HCT116 (cell line): Measurements from ENCODE around the gene AKT3. TPM values are rescaled to one million over a fixed set of nuclear protein-coding genes. Genes with fewer than 3 reads are reported as not detected.

Experiments
- ATAC-seq: fragments of 200-7000 bp; cut with Tn5 transposase; 2 replicates; pipeline ENCODE4 v1.9.1; 2020; ENCODE audit warnings: mild to moderate bottlenecking, moderate library complexity
- BruUV-seq: library from RNA; stranded (reverse); fragments of 400-500 nt; replicated peaks from 2 replicates; lab custom pipeline; 2021; lab: Mats Ljungman, UMichigan
- CTCF ChIA-PET: fragments of 300-600 bp; sonication (Branson Sonifier 250); formaldehyde crosslinking; loops from one replicate; lab custom pipeline; 2021; ENCODE audit warnings: antibody characterized with exemption; lab: Charles Lee
- POLR2A ChIA-PET: fragments of 300-600, 350-600 bp; sonication (Branson Sonifier 250); formaldehyde crosslinking; loops from one replicate; lab custom pipeline; 2021; ENCODE audit warnings: antibody characterized with exemption; lab: Charles Lee
- RAD21 ChIA-PET, 2 experiments: fragments of 300-600 bp; sonication (Branson Sonifier 250); formaldehyde crosslinking; loops; one replicate each; lab custom pipeline; 2023; ENCODE audit warnings: low total read pairs in 2 of 2; ENCODE audit not compliant: uncharacterized antibody in 2 of 2, unreplicated experiment in 2 of 2, low non-redundant PET in 1 of 2; lab: Charles Lee
- DNase-seq: peaks from one replicate; pipeline ENCODE4 v3.0.0-alpha.2; 2010; ENCODE audit warnings: low read depth, low spot score
- H2AFZ ChIP-seq: fragments of 200-600 bp; shearing (Covaris generic), sonication (generic); 2 replicates; pipeline ENCODE4 v1.6.1; 2017; ENCODE audit warnings: low read depth, mixed run types, mixed read lengths, antibody characterized with exemption, low read length; ENCODE audit not compliant: poor library complexity, severe bottlenecking
- H3K27ac ChIP-seq: 2 replicates; pipeline ENCODE4 v1.5.1; 2012; ENCODE audit warnings: low read depth, low read length
- H3K27me3 ChIP-seq: fragments of 200-600 bp; sonication (generic); 2 replicates; pipeline ENCODE4 v1.6.1; 2016; ENCODE audit warnings: mixed run types, low read length, mixed read lengths; ENCODE audit not compliant: insufficient read depth
- H3K36me3 ChIP-seq, 2 experiments: fragments of 200-500 bp in 1 of 2; fragments of 200-600 bp in 1 of 2; sonication (Bioruptor generic) in 1 of 2; sonication (generic) in 1 of 2; 2 replicates each; pipeline versions ENCODE4 v1.5.1 to v1.6.1; 2014 to 2016; ENCODE audit warnings: low read length in 2 of 2, inconsistent platforms in 1 of 2, mixed read lengths in 1 of 2, mixed run types in 1 of 2; ENCODE audit not compliant: insufficient read depth in 2 of 2, control insufficient read depth in 1 of 2
- H3K4me1 ChIP-seq, 2 experiments: fragments of 200-600 bp in 1 of 2; sonication (generic) in 1 of 2; 2 replicates each; pipeline versions ENCODE4 v1.5.1 to v1.6.1; 2012 to 2017; ENCODE audit warnings: low read length in 2 of 2, inconsistent platforms in 1 of 2, mild to moderate bottlenecking in 1 of 2, mixed read lengths in 1 of 2, mixed run types in 1 of 2, moderate library complexity in 1 of 2; ENCODE audit not compliant: insufficient read depth in 2 of 2, control insufficient read depth in 1 of 2
- H3K4me2 ChIP-seq: fragments of 200-600 bp; sonication (generic); 2 replicates; pipeline ENCODE4 v1.6.1; 2017; ENCODE audit warnings: mixed run types, low read length, mixed read lengths
- H3K4me3 ChIP-seq, 2 experiments: fragments of 200-600 bp in 1 of 2; sonication (generic) in 1 of 2; replicated peaks in 1 of 2; 2 replicates each; pipeline ENCODE4 v1.5.1; 2011 to 2016; ENCODE audit warnings: low read length in 2 of 2, control low read depth in 1 of 2, low read depth in 1 of 2, mild to moderate bottlenecking in 1 of 2, mixed read lengths in 1 of 2, mixed run types in 1 of 2
- H3K79me2 ChIP-seq: fragments of 200-600 bp; sonication (generic); 2 replicates; pipeline ENCODE4 v1.6.1; 2017; ENCODE audit warnings: mild to moderate bottlenecking, mixed run types, low read length, moderate library complexity, mixed read lengths; ENCODE audit not compliant: insufficient read depth
- H3K9ac ChIP-seq: fragments of 200-600 bp; sonication (generic); 2 replicates; pipeline ENCODE4 v1.6.1; 2016; ENCODE audit warnings: low read length, mixed read lengths
- H3K9me2 ChIP-seq: fragments of 200-600 bp; sonication (generic), shearing (Covaris generic); 2 replicates; pipeline ENCODE4 v1.6.1; 2017; ENCODE audit warnings: mixed run types, mild to moderate bottlenecking, moderate library complexity; ENCODE audit not compliant: insufficient read depth
- H3K9me3 ChIP-seq, 2 experiments: fragments of 200-500 bp in 1 of 2; fragments of 200-600 bp in 1 of 2; sonication (Bioruptor generic) in 1 of 2; sonication (generic) in 1 of 2; 2 replicates each; pipeline ENCODE4 v1.6.1; 2014 to 2017; ENCODE audit warnings: low read length in 2 of 2, mixed read lengths in 2 of 2, inconsistent platforms in 1 of 2, low read depth in 1 of 2, mild to moderate bottlenecking in 1 of 2, mixed run types in 1 of 2, moderate library complexity in 1 of 2; ENCODE audit not compliant: control insufficient read depth in 1 of 2, insufficient read depth in 1 of 2
- H4K20me1 ChIP-seq: fragments of 200-600 bp; sonication (generic), shearing (Covaris generic); 2 replicates; pipeline ENCODE4 v1.6.1; 2017; ENCODE audit warnings: mixed run types, mild to moderate bottlenecking, moderate library complexity; ENCODE audit not compliant: insufficient read depth
- CEBPB ChIP-seq: IDR thresholded peaks from 2 replicates; pipeline ENCODE4 v1.6.1; 2012; ENCODE audit warnings: low read depth
- EGR1 ChIP-seq: IDR thresholded peaks from 2 replicates; pipeline ENCODE4 v1.6.1; 2012; ENCODE audit warnings: low read depth
- EZH2 ChIP-seq: fragments of 200-600 bp; sonication (generic); IDR thresholded peaks from 2 replicates; pipeline ENCODE4 v1.6.1; 2017; ENCODE audit warnings: antibody characterized with exemption, mixed run types
- FOSL1 ChIP-seq: IDR thresholded peaks from 2 replicates; pipeline ENCODE4 v1.6.1; 2012; ENCODE audit warnings: low read depth
- POLR2A ChIP-seq: IDR thresholded peaks from 2 replicates; pipeline ENCODE4 v1.7.0; 2011; ENCODE audit warnings: borderline replicate concordance; ENCODE audit not compliant: insufficient read depth, insufficient read length; ENCODE audit errors: extremely low read depth
- POLR2AphosphoS5 ChIP-seq: IDR thresholded peaks from 2 replicates; pipeline ENCODE4 v1.6.1; 2011; ENCODE audit warnings: mild to moderate bottlenecking, low read depth, low read length, moderate library complexity
- RAD21 ChIP-seq: IDR thresholded peaks from 2 replicates; pipeline ENCODE4 v1.6.1; 2012; ENCODE audit warnings: low read depth, mild to moderate bottlenecking
- SIN3A ChIP-seq: IDR thresholded peaks from 2 replicates; pipeline ENCODE4 v1.6.1; 2012; ENCODE audit warnings: low read depth
- SP1 ChIP-seq: IDR thresholded peaks from 2 replicates; pipeline ENCODE4 v1.6.1; 2012; ENCODE audit warnings: low read depth
- SRF ChIP-seq: IDR thresholded peaks from 2 replicates; pipeline ENCODE4 v1.6.1; 2012; ENCODE audit warnings: low read depth
- TCF7L2 ChIP-seq: IDR thresholded peaks from 2 replicates; pipeline ENCODE4 v1.7.0; 2011; ENCODE audit warnings: borderline replicate concordance, inconsistent platforms; ENCODE audit not compliant: insufficient read depth, insufficient read length; ENCODE audit errors: extremely low read depth
- YY1 ChIP-seq: IDR thresholded peaks from 2 replicates; pipeline ENCODE4 v1.6.1; 2011; ENCODE audit warnings: low read length, low read depth, moderate library complexity, mild to moderate bottlenecking; ENCODE audit not compliant: insufficient replicate concordance; ENCODE audit errors: extremely low read depth
- ZFX ChIP-seq: fragments of 450-650 bp; IDR thresholded peaks from 2 replicates; pipeline ENCODE4 v1.6.1; 2017
- ZNF274 ChIP-seq: fragments of 200-500 bp; sonication (Bioruptor generic); IDR thresholded peaks from 2 replicates; pipeline ENCODE4 v1.6.1; 2014; ENCODE audit warnings: mild to moderate bottlenecking, low read depth, low read length, inconsistent platforms
- intact Hi-C: fragments of 100-400 bp; cut with micrococcal nuclease; formaldehyde crosslinking; loops from 2 replicates; pipeline ENCODE4 v1.10.0; 2022
- total RNA-seq: library from RNA; stranded (reverse); gene quantifications from one replicate; pipeline ENCODE4 v1.2.1, GENCODE V29; 2021; ENCODE audit not compliant: unreplicated experiment
- TF ChIP-seq, protein P1 (sequence below): IDR thresholded peaks from 2 replicates; pipeline ENCODE4 v1.6.1; 2011; ENCODE audit warnings: mild to moderate bottlenecking, low read length, moderate library complexity; ENCODE audit not compliant: insufficient replicate concordance; ENCODE audit errors: extremely low read depth
- TF ChIP-seq, protein P2 (sequence below): IDR thresholded peaks from 2 replicates; pipeline ENCODE4 v1.6.1; 2012
- TF ChIP-seq, protein P3 (sequence below), 3 experiments: fragments of 200-600 bp in 1 of 3; sonication (generic) in 1 of 3; IDR thresholded peaks in 2 of 3; conservative IDR thresholded peaks in 1 of 3; 2 replicates each; pipeline ENCODE4 v1.5.1; 2012 to 2017; ENCODE audit warnings: low read depth in 2 of 3, low read length in 2 of 3, antibody characterized with exemption in 1 of 3, borderline replicate concordance in 1 of 3, control low read depth in 1 of 3, mild to moderate bottlenecking in 1 of 3, mixed read lengths in 1 of 3, mixed run types in 1 of 3, moderate library complexity in 1 of 3; ENCODE audit not compliant: insufficient read depth in 1 of 3
- TF ChIP-seq, protein P4 (sequence below): IDR thresholded peaks from 2 replicates; pipeline ENCODE4 v1.6.1; 2012

Gene AKT3
- total RNA-seq, 1 experiment from 2014 or later, result 0.49 TPM

DNA sequence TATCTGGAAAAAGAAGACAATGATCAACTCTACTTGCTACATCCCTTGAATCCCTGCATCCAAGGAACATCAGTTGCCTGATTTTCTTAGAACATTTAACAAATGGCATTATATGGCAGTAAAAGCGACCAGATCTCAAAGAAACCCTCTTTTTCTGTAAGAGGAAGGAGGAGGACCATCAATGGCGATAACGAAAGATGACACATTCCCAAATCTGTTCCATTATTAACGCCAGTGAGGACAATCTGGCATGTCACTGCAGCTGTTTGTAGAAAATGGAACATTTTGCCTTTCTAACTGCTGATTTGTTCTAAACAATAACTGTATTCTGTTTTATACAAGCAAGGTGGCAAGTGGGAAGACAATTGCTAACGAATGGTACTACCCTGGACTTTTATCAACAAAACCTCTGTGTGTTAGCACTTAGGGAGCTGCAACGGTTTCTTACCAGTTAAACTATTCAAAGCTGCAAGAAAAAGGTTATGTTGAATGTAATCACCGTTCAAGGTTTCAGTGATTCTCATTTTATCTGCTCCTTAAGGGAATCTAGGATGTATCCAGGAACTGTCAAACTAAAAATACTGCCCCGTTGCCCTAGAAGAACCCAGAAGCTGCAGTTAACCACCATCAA is 342.3 kb downstream of the AKT3 start:
- no peaks in the 10 kb centered on the region for H3K79me2 ChIP-seq
- no peaks in the 10 kb centered on the region for H4K20me1 ChIP-seq
- intact Hi-C loops, result no loop called here
- H3K27me3 ChIP-seq, result peaks cover 1% of the 10 kb centered on the region; the same call in 1 of the 2 replicates
- no peaks in the 10 kb centered on the region for H3K36me3 ChIP-seq
- H3K9me2 ChIP-seq, result no peaks in the 10 kb centered on the region
- ATAC-seq (no peak), DNase-seq (no peak)
- CTCF ChIA-PET, result no interaction called here
- no peak overlapping the region for H3K4me2 ChIP-seq
- no peak overlapping the region for H3K9ac ChIP-seq
- no peak overlapping the region for H3K4me3 ChIP-seq
- RAD21 ChIA-PET, result no interaction called here
- BruUV-seq, result no TSS peak
- POLR2A ChIA-PET, result no interaction called here
- TF ChIP-seq POLR2A (no peak), POLR2AphosphoS5 (no peak), CEBPB (no peak), TCF7L2 (no peak), ZFX (no peak), SRF (no peak), SP1 (no peak), SIN3A (no peak), YY1 (no peak), EZH2 (no peak), RAD21 (no peak), EGR1 (no peak), ZNF274 (no peak), FOSL1 (no peak)
- TF ChIP-seq, protein P1, sequence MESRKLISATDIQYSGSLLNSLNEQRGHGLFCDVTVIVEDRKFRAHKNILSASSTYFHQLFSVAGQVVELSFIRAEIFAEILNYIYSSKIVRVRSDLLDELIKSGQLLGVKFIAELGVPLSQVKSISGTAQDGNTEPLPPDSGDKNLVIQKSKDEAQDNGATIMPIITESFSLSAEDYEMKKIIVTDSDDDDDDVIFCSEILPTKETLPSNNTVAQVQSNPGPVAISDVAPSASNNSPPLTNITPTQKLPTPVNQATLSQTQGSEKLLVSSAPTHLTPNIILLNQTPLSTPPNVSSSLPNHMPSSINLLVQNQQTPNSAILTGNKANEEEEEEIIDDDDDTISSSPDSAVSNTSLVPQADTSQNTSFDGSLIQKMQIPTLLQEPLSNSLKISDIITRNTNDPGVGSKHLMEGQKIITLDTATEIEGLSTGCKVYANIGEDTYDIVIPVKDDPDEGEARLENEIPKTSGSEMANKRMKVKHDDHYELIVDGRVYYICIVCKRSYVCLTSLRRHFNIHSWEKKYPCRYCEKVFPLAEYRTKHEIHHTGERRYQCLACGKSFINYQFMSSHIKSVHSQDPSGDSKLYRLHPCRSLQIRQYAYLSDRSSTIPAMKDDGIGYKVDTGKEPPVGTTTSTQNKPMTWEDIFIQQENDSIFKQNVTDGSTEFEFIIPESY, result no peak
- TF ChIP-seq, protein P2, sequence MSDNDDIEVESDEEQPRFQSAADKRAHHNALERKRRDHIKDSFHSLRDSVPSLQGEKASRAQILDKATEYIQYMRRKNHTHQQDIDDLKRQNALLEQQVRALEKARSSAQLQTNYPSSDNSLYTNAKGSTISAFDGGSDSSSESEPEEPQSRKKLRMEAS, result no peak
- TF ChIP-seq, protein P3, sequence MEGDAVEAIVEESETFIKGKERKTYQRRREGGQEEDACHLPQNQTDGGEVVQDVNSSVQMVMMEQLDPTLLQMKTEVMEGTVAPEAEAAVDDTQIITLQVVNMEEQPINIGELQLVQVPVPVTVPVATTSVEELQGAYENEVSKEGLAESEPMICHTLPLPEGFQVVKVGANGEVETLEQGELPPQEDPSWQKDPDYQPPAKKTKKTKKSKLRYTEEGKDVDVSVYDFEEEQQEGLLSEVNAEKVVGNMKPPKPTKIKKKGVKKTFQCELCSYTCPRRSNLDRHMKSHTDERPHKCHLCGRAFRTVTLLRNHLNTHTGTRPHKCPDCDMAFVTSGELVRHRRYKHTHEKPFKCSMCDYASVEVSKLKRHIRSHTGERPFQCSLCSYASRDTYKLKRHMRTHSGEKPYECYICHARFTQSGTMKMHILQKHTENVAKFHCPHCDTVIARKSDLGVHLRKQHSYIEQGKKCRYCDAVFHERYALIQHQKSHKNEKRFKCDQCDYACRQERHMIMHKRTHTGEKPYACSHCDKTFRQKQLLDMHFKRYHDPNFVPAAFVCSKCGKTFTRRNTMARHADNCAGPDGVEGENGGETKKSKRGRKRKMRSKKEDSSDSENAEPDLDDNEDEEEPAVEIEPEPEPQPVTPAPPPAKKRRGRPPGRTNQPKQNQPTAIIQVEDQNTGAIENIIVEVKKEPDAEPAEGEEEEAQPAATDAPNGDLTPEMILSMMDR (IDR thresholded peaks at IDR 0.05 in 2 of 3, conservative IDR thresholded peaks at IDR 0.05 in 1 of 3; ENCODE audit: borderline replicate concordance in 1 of 3, insufficient read depth in 1 of 3, low read depth in 2 of 3, low read length in 2 of 3), result no peak
- TF ChIP-seq, protein P4, sequence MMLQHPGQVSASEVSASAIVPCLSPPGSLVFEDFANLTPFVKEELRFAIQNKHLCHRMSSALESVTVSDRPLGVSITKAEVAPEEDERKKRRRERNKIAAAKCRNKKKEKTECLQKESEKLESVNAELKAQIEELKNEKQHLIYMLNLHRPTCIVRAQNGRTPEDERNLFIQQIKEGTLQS, result no peak
- no peak overlapping the region for H3K27ac ChIP-seq
- no peak overlapping the region for H2AFZ ChIP-seq
- H3K9me3 ChIP-seq, result no peaks in the 10 kb centered on the region
- H3K4me1 ChIP-seq, result no peaks in the 10 kb centered on the region
